Progenitor cell of endocrine pancreas (in vitro differentiated cells): Measurements from ENCODE around the gene SPATA17. TPM values are rescaled to one million over a fixed set of nuclear protein-coding genes. Genes with fewer than 3 reads are reported as not detected.

Experiments used
- DNase-seq: peaks from one replicate; pipeline ENCODE4 v3.0.0; 2021; ENCODE audit warnings: low spot score; ENCODE audit not compliant: unreplicated experiment
- H3K27ac Mint-ChIP-seq: 2 replicates; pipeline ENCODE4 v1.8.0; 2021; ENCODE audit warnings: mild to moderate bottlenecking, moderate library complexity, mixed read lengths
- H3K27me3 Mint-ChIP-seq: 2 replicates; pipeline ENCODE4 v1.8.0; 2021; ENCODE audit warnings: mixed read lengths
- H3K36me3 Mint-ChIP-seq: 2 replicates; pipeline ENCODE4 v1.8.0; 2022; ENCODE audit warnings: mixed read lengths; ENCODE audit not compliant: insufficient read depth
- H3K4me1 Mint-ChIP-seq: 2 replicates; pipeline ENCODE4 v1.8.0; 2021; ENCODE audit warnings: low read depth, mixed read lengths
- H3K4me3 Mint-ChIP-seq: 2 replicates; pipeline ENCODE4 v1.8.0; 2021; ENCODE audit warnings: low read depth, mild to moderate bottlenecking, moderate library complexity, mixed read lengths
- H3K9me3 Mint-ChIP-seq: 2 replicates; pipeline ENCODE4 v1.8.0; 2021; ENCODE audit warnings: low read depth, mixed read lengths
- total RNA-seq: library from RNA; stranded (reverse); gene quantifications from 2 replicates; pipeline ENCODE4 v1.2.1, GENCODE V29; 2021
- TF ChIP-seq, protein P1 (sequence below): fragments of 200-600 bp; sonication (generic); IDR thresholded peaks from one replicate; pipeline ENCODE4 v1.5.0; 2021; ENCODE audit warnings: antibody characterized with exemption, mild to moderate bottlenecking; ENCODE audit not compliant: unreplicated experiment

Gene SPATA17
- total RNA-seq, 1 donor from 2014 or later, result 5.1 TPM

DNA sequence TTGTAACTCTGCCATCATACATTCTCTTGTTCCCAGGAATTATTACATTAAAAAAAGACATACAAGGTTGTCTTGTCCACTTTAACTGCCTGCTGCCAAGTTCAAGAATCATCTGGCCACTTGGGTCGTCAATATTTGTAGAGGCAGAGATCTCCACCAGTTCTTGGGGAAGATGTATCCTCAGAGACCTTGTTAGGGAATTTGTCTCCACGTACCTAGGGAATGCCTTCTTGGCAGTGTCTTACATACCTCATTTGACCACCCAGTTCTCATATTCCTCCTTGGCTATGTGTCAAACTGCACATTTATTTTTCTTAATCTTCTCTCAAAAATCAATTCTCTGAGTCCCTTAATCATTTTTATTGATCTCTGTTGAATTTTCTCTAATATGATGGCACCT, 266.0 kb downstream of the SPATA17 start:
- TF ChIP-seq, protein P1, sequence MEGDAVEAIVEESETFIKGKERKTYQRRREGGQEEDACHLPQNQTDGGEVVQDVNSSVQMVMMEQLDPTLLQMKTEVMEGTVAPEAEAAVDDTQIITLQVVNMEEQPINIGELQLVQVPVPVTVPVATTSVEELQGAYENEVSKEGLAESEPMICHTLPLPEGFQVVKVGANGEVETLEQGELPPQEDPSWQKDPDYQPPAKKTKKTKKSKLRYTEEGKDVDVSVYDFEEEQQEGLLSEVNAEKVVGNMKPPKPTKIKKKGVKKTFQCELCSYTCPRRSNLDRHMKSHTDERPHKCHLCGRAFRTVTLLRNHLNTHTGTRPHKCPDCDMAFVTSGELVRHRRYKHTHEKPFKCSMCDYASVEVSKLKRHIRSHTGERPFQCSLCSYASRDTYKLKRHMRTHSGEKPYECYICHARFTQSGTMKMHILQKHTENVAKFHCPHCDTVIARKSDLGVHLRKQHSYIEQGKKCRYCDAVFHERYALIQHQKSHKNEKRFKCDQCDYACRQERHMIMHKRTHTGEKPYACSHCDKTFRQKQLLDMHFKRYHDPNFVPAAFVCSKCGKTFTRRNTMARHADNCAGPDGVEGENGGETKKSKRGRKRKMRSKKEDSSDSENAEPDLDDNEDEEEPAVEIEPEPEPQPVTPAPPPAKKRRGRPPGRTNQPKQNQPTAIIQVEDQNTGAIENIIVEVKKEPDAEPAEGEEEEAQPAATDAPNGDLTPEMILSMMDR, result no peak
- H3K27ac Mint-ChIP-seq, result no peak overlapping the region
- H3K4me3 Mint-ChIP-seq, result no peak overlapping the region
- no peaks in the 10 kb centered on the region for H3K36me3 Mint-ChIP-seq
- no peak for DNase-seq
- H3K27me3 Mint-ChIP-seq, result peaks cover 4% of the 10 kb centered on the region
- no peaks in the 10 kb centered on the region for H3K9me3 Mint-ChIP-seq
- no peaks in the 10 kb centered on the region for H3K4me1 Mint-ChIP-seq

DNA sequence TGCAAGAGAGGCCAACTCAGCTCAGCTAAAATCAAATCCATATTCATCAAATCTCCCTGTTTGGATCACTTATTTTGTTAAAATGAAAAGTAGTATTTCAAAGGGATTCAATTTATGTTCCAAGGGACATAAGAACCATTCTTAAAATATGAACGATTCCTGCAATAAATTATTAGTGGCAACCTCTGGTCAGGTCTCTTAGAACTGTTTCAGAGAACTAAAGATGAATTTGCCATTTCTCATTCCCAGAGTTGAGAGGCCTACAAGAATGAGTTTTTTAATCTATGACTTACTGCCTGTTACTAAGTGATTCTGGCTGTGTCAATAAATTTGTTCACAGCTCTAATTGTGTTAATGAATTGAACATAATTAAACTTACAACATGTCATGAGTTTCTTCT, 268.5 kb downstream of the SPATA17 start:
- no peaks in the 10 kb centered on the region for H3K9me3 Mint-ChIP-seq
- H3K4me3 Mint-ChIP-seq, result no peak overlapping the region
- DNase-seq, result no peak
- no peaks in the 10 kb centered on the region for H3K4me1 Mint-ChIP-seq
- H3K27me3 Mint-ChIP-seq, result peaks cover 6% of the 10 kb centered on the region
- TF ChIP-seq, protein P1, result no peak
- H3K27ac Mint-ChIP-seq, result no peak overlapping the region
- H3K36me3 Mint-ChIP-seq, result no peaks in the 10 kb centered on the region

DNA sequence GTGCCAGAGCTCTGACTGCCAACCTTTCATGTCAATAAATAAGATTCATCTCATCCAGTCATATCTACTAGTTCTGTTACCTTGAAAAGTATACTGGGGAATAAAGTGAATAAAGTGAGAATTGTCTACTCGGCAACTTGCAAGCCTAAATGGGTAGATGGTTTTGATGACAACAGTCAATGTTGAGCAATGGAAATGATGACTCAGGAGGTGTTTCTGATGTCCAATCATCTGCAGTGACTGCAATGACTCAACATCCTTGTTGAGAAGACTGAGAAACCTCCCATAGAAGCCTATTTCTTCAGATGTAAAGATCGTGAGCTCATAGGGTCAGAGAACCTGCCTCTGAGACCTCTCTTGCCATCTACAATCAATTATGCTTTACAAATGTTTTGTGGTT, 276.4 kb downstream of the SPATA17 start:
- Mint-ChIP-seq H3K4me3 (no peak overlapping the region), H3K4me1 (no peaks in the 10 kb centered on the region), H3K36me3 (no peaks in the 10 kb centered on the region), H3K27ac (no peak overlapping the region), H3K27me3 (peaks cover 16% of the 10 kb centered on the region), H3K9me3 (no peaks in the 10 kb centered on the region)
- TF ChIP-seq, protein P1, result no peak
- DNase-seq, result no peak

DNA sequence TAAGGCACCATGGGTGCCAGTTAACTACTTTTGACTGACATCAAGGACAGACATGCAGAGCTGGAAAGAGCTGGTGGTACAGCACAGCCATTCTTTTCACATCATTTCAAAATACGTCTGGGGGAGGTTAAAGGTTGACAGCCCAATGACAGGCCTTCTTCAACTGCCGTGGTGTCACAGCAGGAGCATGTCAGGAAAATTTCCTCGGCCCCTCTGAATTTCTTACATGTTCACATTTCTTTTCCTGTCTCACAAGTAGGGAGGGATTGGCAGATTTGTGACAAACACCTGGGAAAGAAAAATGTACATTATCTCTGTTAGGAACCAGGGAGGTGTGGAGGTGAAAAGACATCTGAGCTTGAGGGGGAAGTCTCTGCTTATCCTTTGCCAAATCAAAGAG, 279.1 kb downstream of the SPATA17 start:
- no peaks in the 10 kb centered on the region for H3K9me3 Mint-ChIP-seq
- H3K4me3 Mint-ChIP-seq, result no peak overlapping the region
- H3K4me1 Mint-ChIP-seq, result no peaks in the 10 kb centered on the region
- TF ChIP-seq, protein P1, result no peak
- H3K36me3 Mint-ChIP-seq, result no peaks in the 10 kb centered on the region
- no peak overlapping the region for H3K27ac Mint-ChIP-seq
- no peak for DNase-seq
- peaks cover 15% of the 10 kb centered on the region for H3K27me3 Mint-ChIP-seq

DNA sequence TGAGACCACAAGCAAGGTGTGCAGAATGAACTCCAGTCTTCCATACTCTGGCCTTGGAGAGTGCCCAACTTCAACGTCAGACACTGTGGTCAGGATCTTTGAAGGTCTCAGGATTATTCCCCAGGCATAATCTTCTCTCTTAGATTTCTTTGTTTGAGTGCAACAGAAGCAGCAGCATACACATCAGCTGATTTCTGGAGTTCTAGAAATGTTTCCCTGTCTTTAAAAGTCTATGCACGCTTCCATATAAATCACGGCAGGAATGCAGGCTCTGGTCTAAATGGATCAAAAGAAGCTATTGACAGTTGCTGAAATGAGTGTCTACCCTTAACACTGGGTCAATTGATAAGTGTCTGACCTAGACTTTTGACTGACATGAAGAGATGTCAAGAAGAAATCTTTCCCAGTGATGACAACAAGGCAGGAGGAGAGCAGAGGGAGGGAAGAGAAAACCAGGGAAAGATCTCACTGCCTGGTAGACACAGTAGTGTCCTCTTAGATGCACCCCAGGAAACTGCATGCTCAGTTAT, 279.7 kb downstream of the SPATA17 start:
- Mint-ChIP-seq H3K9me3 (no peaks in the 10 kb centered on the region), H3K36me3 (no peaks in the 10 kb centered on the region), H3K27me3 (peaks cover 16% of the 10 kb centered on the region), H3K4me3 (no peak overlapping the region), H3K4me1 (no peaks in the 10 kb centered on the region), H3K27ac (no peak overlapping the region)
- TF ChIP-seq, protein P1, result no peak
- DNase-seq, result no peak
